ENCODE data around the gene NKD1.

Gene NKD1

GRCh38 chr16:50604610-50605009 is 56.4 kb downstream of the NKD1 start:
- no peak for DNase-seq (ENCODE audit: low read depth in 1 of 2, low spot score in 1 of 2)
- in situ Hi-C loops (cut with HindIII; ENCODE audit: low pct_unique_long_range_greater_than_20kb, low sequenced_read_pairs): no loop called here
- no peak for TF ChIP-seq JUND (IDR thresholded peaks at IDR 0.05; ENCODE audit: low read depth)

DNA sequence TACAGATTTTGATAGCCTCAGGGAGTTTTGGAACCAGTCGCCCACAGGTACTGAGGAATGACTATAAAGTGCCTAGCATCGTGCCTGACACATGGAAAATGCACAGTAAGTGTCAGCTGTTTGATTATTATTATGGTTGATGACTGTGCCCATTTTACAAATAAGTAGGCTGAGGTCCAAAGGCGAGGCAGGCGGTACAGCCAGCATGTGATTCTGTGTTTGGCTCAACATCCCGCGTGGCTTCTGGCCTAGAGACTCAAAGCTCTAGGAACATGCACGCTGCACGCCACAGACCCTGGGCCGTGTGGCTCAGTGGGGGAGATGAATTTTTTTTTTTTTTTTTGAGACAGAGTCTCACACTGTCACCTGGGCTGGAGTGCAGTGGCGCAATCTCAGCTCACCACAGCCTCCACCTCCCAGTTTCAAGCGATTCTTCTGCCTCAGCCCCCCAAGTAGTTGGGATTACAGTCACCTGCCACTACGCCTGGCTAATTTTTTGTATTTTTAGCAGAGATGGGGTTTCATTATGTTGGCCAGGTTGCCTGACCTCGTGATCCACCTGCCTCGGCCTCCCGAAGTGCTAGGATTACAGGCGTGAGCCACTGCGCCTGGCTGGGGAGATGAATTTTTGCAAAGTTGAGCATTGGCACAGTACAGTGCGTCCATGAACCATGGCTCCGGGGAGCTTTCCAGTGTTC is 57.7 kb downstream of the NKD1 start:
- TF ChIP-seq JUND (IDR thresholded peaks at IDR 0.05; ENCODE audit: low read depth): no peak
- DNase-seq (ENCODE audit: low read depth in 1 of 2, low spot score in 1 of 2): no peak
- in situ Hi-C loops (cut with HindIII; ENCODE audit: low pct_unique_long_range_greater_than_20kb, low sequenced_read_pairs): no loop called here

DNA sequence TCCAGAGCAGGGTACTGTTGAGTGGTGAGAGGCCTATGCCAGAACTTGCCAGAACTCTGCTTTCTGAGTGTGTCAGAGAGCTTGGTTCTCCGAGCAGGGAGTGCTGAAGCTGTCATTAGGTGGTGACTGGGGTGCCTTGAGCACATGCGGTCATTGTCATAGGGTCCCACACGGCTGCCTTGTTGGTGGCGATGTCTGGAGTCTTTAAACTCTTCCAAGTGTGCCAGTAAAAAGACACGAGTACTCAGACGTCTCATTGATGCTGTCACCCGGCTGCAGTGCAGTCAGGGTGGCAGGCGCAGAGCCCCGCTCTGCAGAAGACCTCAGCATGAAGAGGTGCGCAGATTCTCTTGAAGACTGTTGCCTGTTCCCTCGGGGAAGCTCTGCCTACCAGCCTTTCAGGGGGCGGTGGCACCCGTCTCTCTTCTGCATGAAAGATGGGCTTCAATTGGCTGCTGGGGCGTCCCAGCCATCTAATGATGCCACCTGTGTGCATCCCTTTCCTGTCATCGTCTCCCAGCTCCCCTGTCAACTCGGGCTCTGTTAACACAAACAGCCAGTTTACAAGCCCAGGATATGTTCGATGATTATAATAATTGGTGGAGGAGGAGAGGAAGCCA is 58.3 kb downstream of the NKD1 start:
- in situ Hi-C loops (cut with HindIII; ENCODE audit: low pct_unique_long_range_greater_than_20kb, low sequenced_read_pairs): no loop called here
- TF ChIP-seq JUND (IDR thresholded peaks at IDR 0.05; ENCODE audit: low read depth): no peak
- DNase-seq (ENCODE audit: low read depth in 1 of 2, low spot score in 1 of 2): no peak

DNA sequence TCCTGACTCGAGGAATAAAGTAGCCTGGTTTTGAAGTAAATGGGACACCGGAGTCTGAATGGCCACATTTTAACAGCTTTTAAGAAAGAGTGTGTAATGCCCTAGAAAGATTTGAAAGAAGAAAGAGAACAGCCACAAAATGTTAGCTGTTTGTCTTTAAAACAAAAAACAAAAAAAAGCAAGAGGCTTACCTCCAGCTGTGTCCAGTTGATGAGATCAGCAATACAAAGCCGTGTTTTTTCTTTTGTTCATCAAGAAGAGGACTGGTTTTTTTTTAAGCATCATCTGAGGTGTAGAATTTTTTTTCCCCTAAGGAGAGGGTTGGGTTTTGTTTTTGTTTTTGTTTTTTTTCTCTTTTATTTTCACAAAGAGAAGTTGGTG is 58.8 kb downstream of the NKD1 start:
- DNase-seq (ENCODE audit: low read depth in 1 of 2, low spot score in 1 of 2): no peak
- TF ChIP-seq JUND (IDR thresholded peaks at IDR 0.05; ENCODE audit: low read depth): no peak
- in situ Hi-C loops (cut with HindIII; ENCODE audit: low pct_unique_long_range_greater_than_20kb, low sequenced_read_pairs): no loop called here

GRCh38 chr16:50607447-50607846 is 59.3 kb downstream of the NKD1 start:
- in situ Hi-C loops (cut with HindIII; ENCODE audit: low pct_unique_long_range_greater_than_20kb, low sequenced_read_pairs): no loop called here
- TF ChIP-seq JUND (IDR thresholded peaks at IDR 0.05; ENCODE audit: low read depth): no peak
- DNase-seq (ENCODE audit: low read depth in 1 of 2, low spot score in 1 of 2): no peak

GRCh38 chr16:50607970-50608557 is 59.9 kb downstream of the NKD1 start:
- in situ Hi-C loops (cut with HindIII; ENCODE audit: low pct_unique_long_range_greater_than_20kb, low sequenced_read_pairs): no loop called here
- TF ChIP-seq JUND (IDR thresholded peaks at IDR 0.05; ENCODE audit: low read depth): no peak
- no peak for DNase-seq (ENCODE audit: low read depth in 1 of 2, low spot score in 1 of 2)

DNA sequence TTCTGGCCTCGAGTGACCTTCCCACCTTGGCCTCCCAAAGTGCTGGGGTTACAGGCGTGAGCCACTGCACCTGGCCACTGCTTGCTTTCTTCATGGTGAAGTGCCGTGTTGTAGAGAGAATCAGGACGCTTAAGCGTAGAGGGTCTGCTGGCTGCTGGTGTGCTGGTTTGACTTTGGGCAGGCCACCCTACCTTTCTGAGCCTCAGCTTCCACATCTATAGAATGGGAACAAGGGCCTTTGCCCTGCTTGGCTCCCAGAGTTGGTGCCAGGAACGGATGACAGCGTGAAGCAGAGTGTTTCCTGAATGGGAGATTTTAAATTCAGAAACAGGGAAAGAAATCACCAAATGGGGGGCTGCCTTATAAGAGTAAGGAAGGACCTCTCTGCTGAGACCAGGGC is 60.9 kb downstream of the NKD1 start:
- TF ChIP-seq JUND (IDR thresholded peaks at IDR 0.05; ENCODE audit: low read depth): no peak
- DNase-seq (ENCODE audit: low read depth in 1 of 2, low spot score in 1 of 2): no peak

DNA sequence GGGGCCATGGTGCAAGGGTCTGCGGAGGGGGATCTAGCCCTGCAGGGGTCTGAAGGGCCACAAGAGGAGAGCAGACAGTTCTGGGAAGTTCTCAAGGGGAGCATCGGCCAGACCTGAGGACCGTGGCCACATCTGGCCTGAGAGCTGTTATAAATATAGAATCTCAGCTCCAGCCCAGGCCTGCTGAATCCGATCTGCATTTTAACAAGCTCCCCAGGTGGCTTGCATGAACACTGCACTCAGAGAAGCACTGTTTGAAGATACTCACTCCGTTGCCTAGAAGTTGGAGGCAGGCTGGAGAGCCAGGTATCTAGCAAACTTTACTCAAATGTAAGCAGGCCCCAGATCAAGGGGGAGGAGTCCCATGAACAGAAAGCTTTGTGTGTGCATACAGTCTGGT is 61.3 kb downstream of the NKD1 start:
- no peak for DNase-seq (ENCODE audit: low read depth in 1 of 2, low spot score in 1 of 2)
- TF ChIP-seq JUND (IDR thresholded peaks at IDR 0.05; ENCODE audit: low read depth): no peak
- in situ Hi-C loops (cut with HindIII; ENCODE audit: low pct_unique_long_range_greater_than_20kb, low sequenced_read_pairs): no loop called here

More for the DNA sequence above, 60.9 kb downstream of the NKD1 start:
- in situ Hi-C loops (cut with HindIII; ENCODE audit: low pct_unique_long_range_greater_than_20kb, low sequenced_read_pairs): no loop called here

GRCh38 chr16:50610331-50611262 is 62.4 kb downstream of the NKD1 start:
- in situ Hi-C loops (cut with HindIII; ENCODE audit: low pct_unique_long_range_greater_than_20kb, low sequenced_read_pairs): no loop called here
- no peak for DNase-seq (ENCODE audit: low read depth in 1 of 2, low spot score in 1 of 2)
- no peak for TF ChIP-seq JUND (IDR thresholded peaks at IDR 0.05; ENCODE audit: low read depth)

GRCh38 chr16:50611332-50611934 is 63.2 kb downstream of the NKD1 start:
- no peak for DNase-seq (ENCODE audit: low read depth in 1 of 2, low spot score in 1 of 2)
- in situ Hi-C loops (cut with HindIII; ENCODE audit: low pct_unique_long_range_greater_than_20kb, low sequenced_read_pairs): no loop called here
- no peak for TF ChIP-seq JUND (IDR thresholded peaks at IDR 0.05; ENCODE audit: low read depth)

DNA sequence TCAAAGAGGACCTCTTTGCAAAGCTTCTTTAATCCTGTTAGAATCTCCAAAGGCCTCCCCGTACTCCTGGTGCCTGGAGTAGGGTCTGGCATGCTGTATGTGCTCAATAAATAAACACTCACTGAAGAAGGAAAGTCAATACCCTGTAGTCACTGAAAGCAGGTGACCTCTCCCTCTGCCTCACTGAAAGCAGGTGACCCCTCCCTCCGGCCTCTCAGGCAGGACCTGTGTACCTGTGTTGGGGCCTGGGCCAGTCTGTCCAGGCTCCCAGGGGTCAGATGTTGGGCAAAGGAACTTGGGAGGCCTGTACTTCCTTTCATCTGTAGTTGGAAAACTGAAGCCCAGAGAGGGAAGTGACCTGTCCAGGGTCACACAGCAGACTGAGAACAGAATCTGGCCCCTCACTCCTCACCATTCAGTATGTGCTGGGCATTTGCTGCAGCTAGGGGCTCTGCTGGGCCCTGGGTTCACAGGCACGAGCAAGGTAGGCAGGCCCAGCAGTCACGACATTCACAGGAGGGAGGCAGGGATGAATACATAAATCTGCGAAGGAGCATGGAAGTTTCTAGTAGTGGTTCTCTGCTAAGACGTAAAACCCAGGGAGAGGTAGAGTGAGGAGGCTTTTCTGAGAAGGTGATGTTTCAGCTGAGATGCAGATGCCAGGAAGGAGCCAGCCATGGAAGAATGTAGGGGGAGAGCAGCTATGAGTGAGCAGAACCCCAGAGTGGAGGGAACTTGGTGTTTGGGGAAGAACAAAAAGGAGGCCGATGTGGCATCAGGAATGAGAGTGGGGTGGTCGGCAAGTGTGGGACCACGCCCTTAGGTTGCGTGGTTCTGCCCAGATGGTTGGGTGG is 64.0 kb downstream of the NKD1 start:
- no peak for DNase-seq (ENCODE audit: low read depth in 1 of 2, low spot score in 1 of 2)
- in situ Hi-C loops (cut with HindIII; ENCODE audit: low pct_unique_long_range_greater_than_20kb, low sequenced_read_pairs): no loop called here

More for the DNA sequence above, 64.0 kb downstream of the NKD1 start:
- no peak for TF ChIP-seq JUND (IDR thresholded peaks at IDR 0.05; ENCODE audit: low read depth)

Data from T47D (cell line).